ENCODE data around the gene MAD2L1.

Gene MAD2L1

DNA sequence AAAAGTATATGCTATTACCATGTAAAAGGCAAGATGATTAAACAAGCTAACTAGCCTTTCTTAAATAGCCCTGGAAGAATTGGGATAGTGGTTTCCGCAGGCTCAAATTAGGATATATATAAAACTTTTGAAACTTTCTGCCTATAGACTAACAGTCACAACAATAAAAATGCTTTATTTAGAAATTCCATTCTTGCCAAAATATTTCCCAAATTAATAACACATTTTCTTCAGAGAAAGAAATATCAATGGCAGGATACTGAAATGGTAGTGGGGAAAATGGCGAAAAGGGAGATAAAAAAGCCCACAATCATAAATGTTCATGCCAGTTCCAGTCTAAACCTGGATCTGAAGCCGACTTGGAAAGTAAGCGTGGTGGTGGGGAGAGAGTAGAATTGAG lies 56.0 kb downstream of the MAD2L1 start:
- no peak overlapping the region for H3K27ac ChIP-seq (ENCODE audit: extremely low read depth, low read depth, low read length)
- no peaks in the 10 kb centered on the region for H3K36me3 ChIP-seq (ENCODE audit: control insufficient read depth in 2 of 2, insufficient read depth in 1 of 2, low read length in 2 of 2)
- no peaks in the 10 kb centered on the region for H3K9me3 ChIP-seq (ENCODE audit: control insufficient read depth, insufficient read depth, low read depth, low read length)
- H3K4me1 ChIP-seq (ENCODE audit: control insufficient read depth, insufficient read depth, low read length) = no peaks in the 10 kb centered on the region
- ChIA-PET POLR2A (no interaction called here), CTCF (interaction anchor here (1.1 kb wide), 1 partner anchor 13 kb away, joined by 3 read pairs; no protein-coding TSS in a partner anchor)
- TF ChIP-seq ZNF2 (tag by site-specific recombination; IDR thresholded peaks at IDR 0.05) (no peak), ZNF76 (tag by site-specific recombination; IDR thresholded peaks at IDR 0.05; ENCODE audit: borderline replicate concordance, low read depth) (no peak), ZNF112 (tag by site-specific recombination; IDR thresholded peaks at IDR 0.05) (no peak), ZNF248 (tag by site-specific recombination; IDR thresholded peaks at IDR 0.05) (no peak), ZNF610 (tag by site-specific recombination; IDR thresholded peaks at IDR 0.05; ENCODE audit: borderline replicate concordance) (no peak)
- no peak overlapping the region for H3K4me3 ChIP-seq (ENCODE audit: low read depth, low read length)

DNA sequence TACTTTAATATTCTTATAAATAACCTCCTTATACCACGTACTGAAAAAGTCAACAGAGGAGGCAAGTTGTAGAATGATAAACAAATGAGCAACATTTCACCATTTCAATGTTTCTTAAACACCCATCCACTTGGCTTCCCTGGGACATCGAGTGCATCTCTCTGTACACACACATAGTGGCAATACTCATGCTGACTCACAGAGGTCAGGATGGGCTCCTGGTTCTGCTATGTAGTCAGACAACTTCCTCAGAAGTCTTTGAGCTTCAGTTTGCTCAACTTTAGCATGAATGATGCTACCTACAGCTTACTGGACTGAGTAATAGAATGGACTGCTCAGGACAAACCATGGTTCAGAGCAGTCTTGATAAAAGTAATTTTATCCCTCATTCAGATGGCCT lies 56.9 kb downstream of the MAD2L1 start:
- ChIA-PET POLR2A (no interaction called here), CTCF (interaction anchor here (1.1 kb wide), 1 partner anchor 14 kb away, joined by 3 read pairs; no protein-coding TSS in a partner anchor)
- no peak overlapping the region for H3K27ac ChIP-seq (ENCODE audit: extremely low read depth, low read depth, low read length)
- H3K4me1 ChIP-seq (ENCODE audit: control insufficient read depth, insufficient read depth, low read length) = no peaks in the 10 kb centered on the region
- H3K9me3 ChIP-seq (ENCODE audit: control insufficient read depth, insufficient read depth, low read depth, low read length) = no peaks in the 10 kb centered on the region
- no peak overlapping the region for H3K4me3 ChIP-seq (ENCODE audit: low read depth, low read length)
- no peaks in the 10 kb centered on the region for H3K36me3 ChIP-seq (ENCODE audit: control insufficient read depth in 2 of 2, insufficient read depth in 1 of 2, low read length in 2 of 2)
- no peak for TF ChIP-seq ZNF521 (tag by site-specific recombination; IDR thresholded peaks at IDR 0.05)
- TF ChIP-seq, protein P1, sequence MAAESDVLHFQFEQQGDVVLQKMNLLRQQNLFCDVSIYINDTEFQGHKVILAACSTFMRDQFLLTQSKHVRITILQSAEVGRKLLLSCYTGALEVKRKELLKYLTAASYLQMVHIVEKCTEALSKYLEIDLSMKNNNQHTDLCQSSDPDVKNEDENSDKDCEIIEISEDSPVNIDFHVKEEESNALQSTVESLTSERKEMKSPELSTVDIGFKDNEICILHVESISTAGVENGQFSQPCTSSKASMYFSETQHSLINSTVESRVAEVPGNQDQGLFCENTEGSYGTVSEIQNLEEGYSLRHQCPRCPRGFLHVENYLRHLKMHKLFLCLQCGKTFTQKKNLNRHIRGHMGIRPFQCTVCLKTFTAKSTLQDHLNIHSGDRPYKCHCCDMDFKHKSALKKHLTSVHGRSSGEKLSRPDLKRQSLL (tag by site-specific recombination; IDR thresholded peaks at IDR 0.05) = no peak
- no peak for TF ChIP-seq ZIC2 (tag by site-specific recombination; IDR thresholded peaks at IDR 0.05)

DNA sequence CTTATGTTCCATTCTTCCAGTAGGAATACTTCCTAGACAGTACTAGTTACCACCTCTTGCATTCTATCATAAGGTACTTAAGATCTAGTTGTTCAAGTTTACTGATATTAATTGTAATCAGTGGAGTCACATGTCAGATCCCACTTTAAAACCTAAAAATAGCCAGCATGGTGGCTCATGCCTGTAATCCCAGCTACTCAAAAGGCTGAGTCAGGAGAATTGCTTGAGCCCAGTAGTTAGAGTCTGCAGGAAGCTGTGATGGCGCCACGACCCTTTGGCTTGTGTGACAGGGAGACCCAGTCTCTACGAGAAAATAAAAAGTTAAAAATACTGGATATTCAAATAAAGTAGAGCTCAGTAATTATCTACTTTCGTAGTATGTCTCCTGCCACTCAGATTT lies 57.7 kb downstream of the MAD2L1 start:
- ChIA-PET POLR2A (no interaction called here), CTCF (no interaction called here)
- TF ChIP-seq KLF8 (tag by site-specific recombination; IDR thresholded peaks at IDR 0.05) = no peak
- no peak for TF ChIP-seq ZNF112 (tag by site-specific recombination; IDR thresholded peaks at IDR 0.05)
- TF ChIP-seq, protein P1 (tag by site-specific recombination; IDR thresholded peaks at IDR 0.05) = no peak
- no peak for TF ChIP-seq ZNF184 (tag by site-specific recombination; IDR thresholded peaks at IDR 0.05)
- TF ChIP-seq ZNF394 (tag by site-specific recombination; IDR thresholded peaks at IDR 0.05; ENCODE audit: borderline replicate concordance) = no peak
- no peak for TF ChIP-seq ZNF792 (tag by site-specific recombination; IDR thresholded peaks at IDR 0.05)
- TF ChIP-seq ZNF433 (tag by site-specific recombination; IDR thresholded peaks at IDR 0.05; ENCODE audit: low read depth) = no peak
- TF ChIP-seq, protein P2, sequence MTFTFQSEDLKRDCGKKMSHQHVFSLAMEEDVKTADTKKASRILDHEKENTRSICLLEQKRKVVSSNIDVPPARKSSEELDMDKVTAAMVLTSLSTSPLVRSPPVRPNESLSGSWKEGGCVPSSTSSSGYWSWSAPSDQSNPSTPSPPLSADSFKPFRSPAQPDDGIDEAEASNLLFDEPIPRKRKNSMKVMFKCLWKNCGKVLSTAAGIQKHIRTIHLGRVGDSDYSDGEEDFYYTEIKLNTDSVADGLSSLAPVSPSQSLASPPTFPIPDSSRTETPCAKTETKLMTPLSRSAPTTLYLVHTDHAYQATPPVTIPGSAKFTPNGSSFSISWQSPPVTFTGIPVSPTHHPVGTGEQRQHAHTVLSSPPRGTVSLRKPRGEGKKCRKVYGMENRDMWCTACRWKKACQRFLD (tag by site-specific recombination; IDR thresholded peaks at IDR 0.05) = no peak
- TF ChIP-seq ZNF624 (tag by site-specific recombination; IDR thresholded peaks at IDR 0.05) = no peak
- TF ChIP-seq ZNF529 (tag by site-specific recombination; IDR thresholded peaks at IDR 0.05; ENCODE audit: insufficient replicate concordance) = no peak
- TF ChIP-seq KLF16 (tag by site-specific recombination; IDR thresholded peaks at IDR 0.05) = no peak
- TF ChIP-seq GLI2 (tag by site-specific recombination; IDR thresholded peaks at IDR 0.05; ENCODE audit: borderline replicate concordance, low read depth) = no peak
- TF ChIP-seq, protein P3, sequence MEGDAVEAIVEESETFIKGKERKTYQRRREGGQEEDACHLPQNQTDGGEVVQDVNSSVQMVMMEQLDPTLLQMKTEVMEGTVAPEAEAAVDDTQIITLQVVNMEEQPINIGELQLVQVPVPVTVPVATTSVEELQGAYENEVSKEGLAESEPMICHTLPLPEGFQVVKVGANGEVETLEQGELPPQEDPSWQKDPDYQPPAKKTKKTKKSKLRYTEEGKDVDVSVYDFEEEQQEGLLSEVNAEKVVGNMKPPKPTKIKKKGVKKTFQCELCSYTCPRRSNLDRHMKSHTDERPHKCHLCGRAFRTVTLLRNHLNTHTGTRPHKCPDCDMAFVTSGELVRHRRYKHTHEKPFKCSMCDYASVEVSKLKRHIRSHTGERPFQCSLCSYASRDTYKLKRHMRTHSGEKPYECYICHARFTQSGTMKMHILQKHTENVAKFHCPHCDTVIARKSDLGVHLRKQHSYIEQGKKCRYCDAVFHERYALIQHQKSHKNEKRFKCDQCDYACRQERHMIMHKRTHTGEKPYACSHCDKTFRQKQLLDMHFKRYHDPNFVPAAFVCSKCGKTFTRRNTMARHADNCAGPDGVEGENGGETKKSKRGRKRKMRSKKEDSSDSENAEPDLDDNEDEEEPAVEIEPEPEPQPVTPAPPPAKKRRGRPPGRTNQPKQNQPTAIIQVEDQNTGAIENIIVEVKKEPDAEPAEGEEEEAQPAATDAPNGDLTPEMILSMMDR (tag by site-specific recombination; IDR thresholded peaks at IDR 0.05) = no peak
- TF ChIP-seq, protein P4, sequence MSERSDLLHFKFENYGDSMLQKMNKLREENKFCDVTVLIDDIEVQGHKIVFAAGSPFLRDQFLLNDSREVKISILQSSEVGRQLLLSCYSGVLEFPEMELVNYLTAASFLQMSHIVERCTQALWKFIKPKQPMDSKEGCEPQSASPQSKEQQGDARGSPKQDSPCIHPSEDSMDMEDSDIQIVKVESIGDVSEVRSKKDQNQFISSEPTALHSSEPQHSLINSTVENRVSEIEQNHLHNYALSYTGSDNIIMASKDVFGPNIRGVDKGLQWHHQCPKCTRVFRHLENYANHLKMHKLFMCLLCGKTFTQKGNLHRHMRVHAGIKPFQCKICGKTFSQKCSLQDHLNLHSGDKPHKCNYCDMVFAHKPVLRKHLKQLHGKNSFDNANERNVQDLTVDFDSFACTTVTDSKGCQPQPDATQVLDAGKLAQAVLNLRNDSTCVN (tag by site-specific recombination; optimal IDR thresholded peaks at IDR 0.05) = no peak
- H3K36me3 ChIP-seq (ENCODE audit: control insufficient read depth in 2 of 2, insufficient read depth in 1 of 2, low read length in 2 of 2) = no peaks in the 10 kb centered on the region
- no peak overlapping the region for H3K4me3 ChIP-seq (ENCODE audit: low read depth, low read length)
- no peaks in the 10 kb centered on the region for H3K9me3 ChIP-seq (ENCODE audit: control insufficient read depth, insufficient read depth, low read depth, low read length)
- no peaks in the 10 kb centered on the region for H3K4me1 ChIP-seq (ENCODE audit: control insufficient read depth, insufficient read depth, low read length)
- H3K27ac ChIP-seq (ENCODE audit: extremely low read depth, low read depth, low read length) = no peak overlapping the region
